Breast epithelium (tissue), 3 donors: ENCODE data around the gene TLCD3A.

Experiments
- CTCF ChIP-seq, 3 donors: fragments of 450-650 bp; IDR thresholded peaks; one replicate each; pipeline ENCODE4 v1.5.1; 2016 to 2017; ENCODE audit warnings: antibody characterized with exemption in 3 of 3, mild to moderate bottlenecking in 3 of 3, moderate library complexity in 3 of 3
- POLR2A ChIP-seq: fragments of 450-650 bp; IDR thresholded peaks from one replicate; pipeline ENCODE4 v1.6.1; 2016; ENCODE audit warnings: antibody characterized with exemption, mild to moderate bottlenecking, moderate library complexity

DNA sequence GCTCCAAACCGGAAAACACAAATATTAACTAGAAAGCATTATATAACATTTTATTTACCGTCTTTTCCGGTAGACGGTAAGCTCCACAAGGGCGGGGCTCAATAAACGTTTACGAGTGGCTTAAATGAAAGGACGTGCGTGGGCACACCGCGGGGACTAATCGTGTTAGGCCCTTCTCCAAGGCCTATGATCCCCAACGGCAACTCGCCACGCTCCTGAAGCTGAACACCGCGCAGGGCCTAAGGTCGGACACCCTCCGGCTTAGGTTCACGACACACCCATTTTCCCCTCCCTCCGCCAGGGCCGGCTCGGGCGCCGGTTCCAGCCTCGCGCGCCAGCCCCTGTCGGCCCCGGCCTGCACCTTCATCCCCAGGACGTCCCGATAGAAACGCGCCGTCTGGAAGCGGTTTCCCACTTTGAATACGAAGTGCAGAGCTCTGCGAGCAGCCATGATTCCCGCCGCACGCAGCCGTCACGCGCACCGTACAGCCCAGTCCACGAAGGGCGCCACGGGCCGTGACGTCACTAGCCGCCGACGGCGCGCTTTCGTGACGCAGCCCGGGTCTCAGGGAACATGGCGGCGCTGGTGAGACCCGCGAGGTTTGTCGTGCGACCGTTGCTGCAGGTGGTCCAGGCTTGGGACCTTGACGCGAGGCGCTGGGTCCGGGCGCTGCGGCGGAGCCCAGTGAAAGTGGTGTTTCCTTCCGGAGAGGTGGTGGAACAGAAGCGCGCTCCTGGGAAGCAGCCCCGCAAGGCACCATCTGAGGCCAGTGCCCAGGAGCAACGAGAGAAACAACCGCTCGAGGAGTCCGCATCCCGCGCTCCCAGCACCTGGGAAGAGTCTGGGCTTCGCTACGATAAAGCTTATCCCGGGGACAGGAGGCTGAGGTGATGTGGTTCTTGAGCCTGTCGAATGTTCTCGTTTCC lies 49.7 kb downstream of the TLCD3A start, which contains the start of the genes GLOD4 and MRM3:
- TF ChIP-seq CTCF (IDR thresholded peaks at IDR 0.05) (peak; percentile 34 to 51 (median 38)), POLR2A (peak; percentile 78)
